Cardiac fibroblast (primary cell): ENCODE results near the gene CMTM3.

Source experiments
- DNase-seq, 2 donors: peaks; one replicate each; pipeline versions ENCODE4 v3.0.0 to v3.0.0-alpha.2; 2010; ENCODE audit warnings: low read depth in 2 of 2
- H3K4me3 ChIP-seq, 2 donors: replicated peaks in 1 of 2; 1 replicate in 1 of 2; 2 replicates in 1 of 2; pipeline ENCODE4 v1.5.1; 2011; ENCODE audit warnings: low read depth in 2 of 2, low read length in 2 of 2, mild to moderate bottlenecking in 2 of 2, moderate library complexity in 1 of 2
- CTCF ChIP-seq: IDR thresholded peaks from one replicate; pipeline ENCODE4 v1.5.1; 2011; ENCODE audit warnings: low read depth, mild to moderate bottlenecking, low read length, inconsistent platforms

The CMTM3 gene

GRCh38 chr16:66601471-66601870 lies 3.0 kb upstream of the CMTM3 start:
- no peak for TF ChIP-seq CTCF
- no peak overlapping the region for H3K4me3 ChIP-seq
- no peak for DNase-seq

DNA sequence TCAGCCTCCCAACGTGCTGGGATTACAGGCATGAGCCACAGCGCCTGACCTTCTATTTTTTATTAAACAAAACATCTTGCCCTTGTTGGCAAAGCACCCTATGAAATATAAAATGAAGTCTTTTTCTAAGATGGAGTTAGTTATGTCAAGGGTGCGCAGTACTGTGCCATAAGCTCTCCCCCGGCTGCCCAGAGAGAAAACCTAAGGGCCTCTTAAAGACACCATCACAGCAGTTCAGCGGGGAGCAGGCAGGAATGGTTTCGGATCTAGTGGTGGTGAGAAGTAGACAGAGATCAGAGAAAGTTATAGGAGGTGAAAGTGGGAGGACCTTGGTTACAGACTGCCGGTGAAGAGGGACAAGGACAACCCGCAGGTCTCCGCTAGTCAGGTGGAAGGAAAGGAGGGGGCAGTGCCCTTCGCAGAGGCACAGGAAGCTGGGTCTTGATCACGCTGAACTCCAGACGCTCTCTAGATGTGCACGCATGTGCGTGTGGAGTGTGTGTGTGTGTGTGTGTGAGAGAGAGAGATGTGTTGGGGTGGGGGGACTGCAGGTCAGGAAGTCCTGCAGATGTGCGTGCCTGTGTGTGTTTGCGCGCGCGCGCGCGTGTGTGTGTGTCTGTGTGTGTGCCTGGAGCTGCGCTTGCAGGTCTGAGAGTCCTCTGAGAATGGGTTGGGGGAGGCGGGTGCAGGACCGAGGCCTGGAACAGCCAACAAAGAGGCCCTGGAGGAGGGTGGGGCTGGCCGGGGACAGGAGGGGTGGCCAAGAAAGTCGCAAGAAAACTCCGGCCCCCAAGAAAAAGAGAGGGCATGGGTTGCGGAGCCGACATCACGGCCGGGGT lies 748 bp upstream of the CMTM3 start:
- peak overlapping the region; percentile 64 to 73 for H3K4me3 ChIP-seq
- DNase-seq, result peak; percentile 57 to 70
- TF ChIP-seq CTCF, result no peak

- peak overlapping the region; percentile 64 to 73 for H3K4me3 ChIP-seq
- peak; percentile 39 to 46 for DNase-seq
- no peak for TF ChIP-seq CTCF
Measured at GRCh38 chr16:66605177-66605978, 874 bp downstream of the CMTM3 start.

DNA sequence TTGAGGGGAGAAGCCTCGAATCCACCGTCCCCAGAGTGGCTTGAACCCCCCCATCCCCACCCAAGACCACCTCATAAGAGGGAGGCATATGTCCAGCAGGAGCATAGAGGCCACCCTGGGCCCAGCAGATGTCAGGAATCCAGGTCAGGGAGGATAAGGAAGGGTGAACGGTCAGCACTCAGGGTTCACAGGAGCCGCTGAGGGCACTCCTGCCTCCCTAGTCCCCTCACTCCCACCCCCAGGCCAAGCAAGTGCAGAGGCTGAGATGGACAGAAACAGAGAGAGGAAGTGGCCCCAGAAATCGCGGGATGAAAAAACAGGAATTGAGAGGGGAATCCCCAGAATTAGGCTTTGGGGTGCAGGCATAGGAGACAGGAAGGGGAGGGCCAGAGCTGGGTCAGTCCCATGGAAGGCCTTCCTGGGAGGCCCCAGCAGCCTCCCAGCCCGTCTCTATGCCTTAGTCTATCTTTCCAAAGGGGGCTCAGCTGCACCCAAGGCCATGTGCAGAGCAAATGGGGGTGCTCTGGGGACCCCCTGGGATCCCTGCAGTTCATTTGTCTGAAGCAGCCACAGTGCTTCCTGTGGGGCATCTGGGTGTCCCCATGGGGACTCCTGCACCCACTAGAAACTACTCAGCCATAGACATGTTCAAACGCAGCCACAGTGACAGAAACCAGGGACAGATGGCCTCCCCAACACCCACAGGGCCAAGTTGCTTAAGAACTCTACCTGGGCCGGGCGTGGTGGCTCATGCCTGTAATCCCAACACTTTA lies 1.7 kb downstream of the CMTM3 start:
- no peak for DNase-seq
- TF ChIP-seq CTCF, result no peak
- peak overlapping the region; percentile 64 to 73 for H3K4me3 ChIP-seq

DNA sequence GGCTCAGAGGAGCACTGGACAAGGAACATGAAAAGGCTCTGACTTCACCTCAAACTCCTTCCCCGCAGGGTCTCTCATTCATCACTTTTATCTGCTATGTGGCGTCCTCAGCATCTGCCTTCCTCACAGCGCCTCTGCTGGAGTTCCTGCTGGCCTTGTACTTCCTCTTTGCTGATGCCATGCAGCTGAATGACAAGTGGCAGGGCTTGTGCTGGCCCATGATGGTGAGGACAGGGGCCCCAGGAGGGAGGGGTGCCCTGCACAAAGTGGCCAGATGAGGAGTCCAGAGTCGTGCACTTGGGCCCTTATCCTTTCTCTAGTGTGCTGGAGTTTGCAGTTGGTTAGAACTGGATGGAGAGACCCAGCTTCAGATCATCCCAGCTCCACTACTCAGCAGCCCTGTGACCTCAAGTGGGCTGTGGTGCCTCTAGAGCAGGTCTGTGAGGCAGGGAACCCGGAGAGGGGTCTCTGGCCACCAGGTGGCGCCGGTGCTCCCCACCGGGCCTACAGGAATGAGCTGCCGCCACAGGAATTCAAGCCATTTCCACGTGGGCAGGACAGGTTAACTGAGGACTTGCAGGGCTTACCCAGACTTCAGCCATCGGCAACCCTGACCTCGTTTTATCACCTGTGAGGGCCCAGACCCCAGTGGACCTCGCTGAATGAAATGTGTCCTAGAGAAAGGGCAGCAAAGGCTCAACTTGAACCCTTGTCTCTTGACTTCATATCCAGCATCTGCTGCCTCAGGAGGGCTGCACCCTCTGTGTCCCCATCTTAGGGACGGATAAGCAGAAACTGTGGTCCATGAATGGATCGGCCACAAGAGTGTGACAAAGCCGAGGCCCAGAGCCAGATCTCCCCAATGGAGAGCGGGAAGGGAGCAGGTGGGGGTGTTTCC lies 4.0 kb downstream of the CMTM3 start:
- peak; percentile 91 to 92 for DNase-seq
- TF ChIP-seq CTCF, result peak; percentile 93
- no peak overlapping the region for H3K4me3 ChIP-seq

DNA sequence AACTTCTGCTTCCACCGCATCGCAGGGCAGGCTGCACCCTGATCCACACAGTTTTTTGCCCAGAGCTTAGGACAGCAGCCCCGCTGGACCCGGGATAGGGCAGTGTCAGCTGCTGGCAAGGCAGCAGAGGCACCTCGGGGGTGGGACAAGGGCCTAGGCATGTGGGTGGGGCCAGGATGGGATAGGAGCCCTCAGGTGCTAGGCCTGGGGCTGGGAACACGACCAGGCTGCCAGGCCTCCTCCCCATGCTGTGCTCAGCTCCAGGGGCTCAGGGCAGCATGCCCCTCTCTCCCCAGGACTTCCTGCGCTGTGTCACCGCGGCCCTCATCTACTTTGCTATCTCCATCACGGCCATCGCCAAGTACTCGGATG lies 4.6 kb downstream of the CMTM3 start:
- DNase-seq, result no peak
- no peak overlapping the region for H3K4me3 ChIP-seq
- TF ChIP-seq CTCF, result no peak
